ENCODE data around the gene MYBPHL. TPM values are rescaled to one million over a fixed set of nuclear protein-coding genes. Genes with fewer than 3 reads are reported as not detected.

MYBPHL gene
- total and polyA plus RNA-seq, 2 of the 13 experiments (the other 11 are each of a cell fraction or from before 2014, with no cell fraction given), result 3.7 to 3.8 TPM

- TF ChIP-seq PRDM10 (CRISPR knock-in tag; IDR thresholded peaks at IDR 0.05; ENCODE audit: low read depth), result peak; percentile 68; the same call in 1 of the 2 replicates
- TF ChIP-seq RFX5 (IDR thresholded peaks at IDR 0.05; ENCODE audit: low read depth, low read length), result peak; percentile 57; the same call in 1 of the 2 replicates
- TF ChIP-seq ZSCAN31 (CRISPR knock-in tag; IDR thresholded peaks at IDR 0.05; ENCODE audit: low read depth), result no peak
- no peak for TF ChIP-seq E2F1 (CRISPR knock-in tag; IDR thresholded peaks at IDR 0.05)
- peak; percentile 76 for TF ChIP-seq AHDC1 (CRISPR knock-in tag; IDR thresholded peaks at IDR 0.05; ENCODE audit: borderline replicate concordance)
- TF ChIP-seq ZBTB34 (CRISPR knock-in tag; IDR thresholded peaks at IDR 0.05), result peak; percentile 55; the same call in 1 of the 2 replicates
- peak; percentile 95 for TF ChIP-seq SALL1 (CRISPR knock-in tag; IDR thresholded peaks at IDR 0.05)
- no peak; the same call in 1 of the 2 replicates for TF ChIP-seq E2F2 (CRISPR knock-in tag; IDR thresholded peaks at IDR 0.05; ENCODE audit: borderline replicate concordance)
Measured at GRCh38 chr1:109298666-109299557, 7.9 kb downstream of the MYBPHL start (continued).
